ENCODE data around the gene BIK.

The BIK gene

DNA sequence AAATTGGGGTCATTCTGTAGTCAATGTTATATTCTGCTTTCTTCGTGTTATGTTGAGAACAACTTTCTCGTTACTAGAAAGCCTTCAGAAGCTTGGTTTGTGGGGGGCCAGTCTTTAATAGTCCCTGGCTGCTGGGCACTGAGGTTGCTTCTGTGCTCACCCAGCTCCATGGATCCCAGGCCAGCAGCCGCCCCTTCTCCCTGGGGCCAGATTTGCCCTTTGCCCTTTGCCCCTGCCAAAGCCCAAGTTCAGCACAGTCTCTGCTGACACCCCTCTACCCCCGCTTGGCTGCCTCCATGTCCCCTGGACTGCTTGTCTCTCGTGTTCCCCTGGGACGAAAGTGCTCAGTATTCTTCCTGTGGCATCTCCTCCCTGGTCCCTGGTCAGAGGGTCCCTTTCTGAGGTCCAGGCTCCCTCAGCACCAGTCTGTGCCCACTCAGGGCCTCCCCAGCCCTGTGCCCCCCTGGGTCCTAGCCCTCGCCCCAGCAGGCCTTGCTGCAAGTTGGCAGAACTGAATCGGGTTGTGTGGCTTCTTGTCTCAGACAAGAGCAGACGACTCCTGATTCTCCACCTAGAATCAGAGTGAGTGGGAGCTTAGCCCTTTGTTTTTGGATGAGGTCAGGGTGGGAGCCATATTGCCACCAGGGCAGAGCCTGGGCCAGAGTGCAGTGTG is 47.5 kb downstream of the BIK start:
- H3K27me3 ChIP-seq (ENCODE audit: insufficient read depth, low read length) = no peaks in the 10 kb centered on the region
- no peak overlapping the region for H2AFZ ChIP-seq (ENCODE audit: insufficient read depth, low read length, poor library complexity)
- H4K91ac ChIP-seq (ENCODE audit: low read depth, low read length) = no peak overlapping the region
- peaks cover 1% of the 10 kb centered on the region for H3K9me3 ChIP-seq (ENCODE audit: insufficient read depth, low read depth, low read length)
- no peak overlapping the region for H3K9ac ChIP-seq (ENCODE audit: low read length)
- H3K23ac ChIP-seq (ENCODE audit: low read length) = no peak overlapping the region
- no peak overlapping the region for H2BK12ac ChIP-seq (ENCODE audit: low read length)
- no peak overlapping the region for H3K4me2 ChIP-seq (ENCODE audit: low read length)
- H2BK5ac ChIP-seq (ENCODE audit: low read depth, low read length, poor library complexity) = no peak overlapping the region
- H3K36me3 ChIP-seq (ENCODE audit: control insufficient read depth in 1 of 2, insufficient read depth in 2 of 2, low read length in 2 of 2) = no peaks in the 10 kb centered on the region
- no peak overlapping the region for H4K8ac ChIP-seq (ENCODE audit: low read depth, low read length)
- no peak overlapping the region for H3K4ac ChIP-seq (ENCODE audit: low read depth, low read length)
- no peaks in the 10 kb centered on the region for H3K4me1 ChIP-seq (ENCODE audit: control insufficient read depth in 1 of 2, insufficient read depth in 2 of 2, low read length in 2 of 2)
- no peak overlapping the region for H3K14ac ChIP-seq (ENCODE audit: low read length)
- H3K79me2 ChIP-seq (ENCODE audit: control insufficient read depth, insufficient read depth, low read length, poor library complexity) = no peaks in the 10 kb centered on the region
- no peak overlapping the region for H2BK120ac ChIP-seq (ENCODE audit: insufficient read depth, low read length, poor library complexity)
- H3K27ac ChIP-seq (ENCODE audit: low read depth, low read length) = no peak overlapping the region
- no CpG with 5 or more reads among the region's 9 CpGs for WGBS (ENCODE audit: extremely low coverage, insufficient coverage, insufficient read length)
- H3K79me1 ChIP-seq (ENCODE audit: low read length) = no peaks in the 10 kb centered on the region
- H3K18ac ChIP-seq (ENCODE audit: low read length) = no peak overlapping the region
- no peak overlapping the region for H4K12ac ChIP-seq (ENCODE audit: low read depth, low read length)
- H3K4me3 ChIP-seq (ENCODE audit: low read depth, low read length) = no peak overlapping the region
- no peak overlapping the region for H2AK5ac ChIP-seq (ENCODE audit: low read length)
- no peak for DNase-seq

- Histone ChIP-seq H3K79me1 (ENCODE audit: low read length) (no peaks in the 10 kb centered on the region), H3K9me3 (ENCODE audit: insufficient read depth, low read depth, low read length) (peaks cover 1% of the 10 kb centered on the region), H2BK12ac (ENCODE audit: low read length) (no peak overlapping the region), H3K27ac (ENCODE audit: low read depth, low read length) (no peak overlapping the region), H3K9ac (ENCODE audit: low read length) (no peak overlapping the region), H3K79me2 (ENCODE audit: control insufficient read depth, insufficient read depth, low read length, poor library complexity) (no peaks in the 10 kb centered on the region), H2BK120ac (ENCODE audit: insufficient read depth, low read length, poor library complexity) (no peak overlapping the region), H4K12ac (ENCODE audit: low read depth, low read length) (no peak overlapping the region), H4K91ac (ENCODE audit: low read depth, low read length) (no peak overlapping the region), H3K4me1 (ENCODE audit: control insufficient read depth in 1 of 2, insufficient read depth in 2 of 2, low read length in 2 of 2) (no peaks in the 10 kb centered on the region), H4K8ac (ENCODE audit: low read depth, low read length) (no peak overlapping the region), H3K4me3 (ENCODE audit: low read depth, low read length) (no peak overlapping the region), H3K27me3 (ENCODE audit: insufficient read depth, low read length) (no peaks in the 10 kb centered on the region), H2AK5ac (ENCODE audit: low read length) (no peak overlapping the region), H3K36me3 (ENCODE audit: control insufficient read depth in 1 of 2, insufficient read depth in 2 of 2, low read length in 2 of 2) (no peaks in the 10 kb centered on the region), H3K4me2 (ENCODE audit: low read length) (no peak overlapping the region), H2BK5ac (ENCODE audit: low read depth, low read length, poor library complexity) (no peak overlapping the region), H3K23ac (ENCODE audit: low read length) (no peak overlapping the region), H2AFZ (ENCODE audit: insufficient read depth, low read length, poor library complexity) (no peak overlapping the region), H3K18ac (ENCODE audit: low read length) (no peak overlapping the region), H3K14ac (ENCODE audit: low read length) (no peak overlapping the region), H3K4ac (ENCODE audit: low read depth, low read length) (no peak overlapping the region)
- DNase-seq = no peak
- WGBS (ENCODE audit: extremely low coverage, insufficient coverage, insufficient read length) = no CpG with 5 or more reads among the region's 24 CpGs
Observed at GRCh38 chr22:43158778-43159483, 48.4 kb downstream of the BIK start.

DNA sequence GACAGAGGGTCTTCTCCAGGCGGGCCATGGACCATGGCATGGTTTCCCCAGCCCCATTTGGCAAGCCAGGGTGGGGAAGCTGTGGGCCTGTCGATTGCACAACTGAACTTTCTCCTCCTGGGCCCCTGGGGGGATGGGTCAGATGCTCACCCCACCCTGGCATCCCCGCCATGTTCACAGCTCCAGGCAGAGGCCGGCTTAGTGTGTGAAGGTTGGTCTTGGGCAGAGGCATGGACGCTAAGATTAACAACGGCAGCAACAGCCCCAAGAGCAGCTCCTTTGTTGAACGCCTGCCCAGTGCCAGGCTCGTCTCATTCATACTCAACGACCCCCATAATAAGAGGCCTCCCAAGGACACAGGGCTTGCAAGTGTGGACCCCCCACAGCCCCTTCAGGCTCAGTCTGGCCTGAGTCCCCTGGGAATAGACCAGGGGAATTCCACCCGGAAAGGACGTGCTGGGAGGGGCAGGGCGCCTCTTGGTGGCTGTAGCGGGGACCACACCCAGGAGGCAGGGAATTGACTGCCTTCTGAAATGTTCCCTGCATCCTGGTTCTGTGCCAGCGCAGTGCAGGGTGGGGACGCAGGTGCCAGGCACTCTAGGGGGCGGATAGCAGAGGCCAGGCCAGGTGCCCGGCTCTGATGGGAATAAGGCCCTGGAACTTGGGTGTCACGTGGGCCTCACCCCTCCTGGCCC is 49.1 kb downstream of the BIK start:
- DNase-seq = no peak
- Histone ChIP-seq H3K9ac (ENCODE audit: low read length) (no peak overlapping the region), H3K23ac (ENCODE audit: low read length) (no peak overlapping the region), H3K4me3 (ENCODE audit: low read depth, low read length) (no peak overlapping the region), H3K4me2 (ENCODE audit: low read length) (no peak overlapping the region), H2BK12ac (ENCODE audit: low read length) (no peak overlapping the region), H4K12ac (ENCODE audit: low read depth, low read length) (no peak overlapping the region), H3K4me1 (ENCODE audit: control insufficient read depth in 1 of 2, insufficient read depth in 2 of 2, low read length in 2 of 2) (no peaks in the 10 kb centered on the region), H2BK5ac (ENCODE audit: low read depth, low read length, poor library complexity) (no peak overlapping the region), H3K79me2 (ENCODE audit: control insufficient read depth, insufficient read depth, low read length, poor library complexity) (no peaks in the 10 kb centered on the region), H3K27ac (ENCODE audit: low read depth, low read length) (no peak overlapping the region), H4K91ac (ENCODE audit: low read depth, low read length) (no peak overlapping the region), H2AFZ (ENCODE audit: insufficient read depth, low read length, poor library complexity) (no peak overlapping the region), H3K9me3 (ENCODE audit: insufficient read depth, low read depth, low read length) (peaks cover 1% of the 10 kb centered on the region), H4K8ac (ENCODE audit: low read depth, low read length) (no peak overlapping the region), H3K27me3 (ENCODE audit: insufficient read depth, low read length) (no peaks in the 10 kb centered on the region), H2AK5ac (ENCODE audit: low read length) (no peak overlapping the region), H2BK120ac (ENCODE audit: insufficient read depth, low read length, poor library complexity) (no peak overlapping the region), H3K4ac (ENCODE audit: low read depth, low read length) (no peak overlapping the region), H3K79me1 (ENCODE audit: low read length) (no peaks in the 10 kb centered on the region), H3K36me3 (ENCODE audit: control insufficient read depth in 1 of 2, insufficient read depth in 2 of 2, low read length in 2 of 2) (no peaks in the 10 kb centered on the region), H3K18ac (ENCODE audit: low read length) (no peak overlapping the region), H3K14ac (ENCODE audit: low read length) (no peak overlapping the region)
- WGBS (ENCODE audit: extremely low coverage, insufficient coverage, insufficient read length) = no CpG with 5 or more reads among the region's 18 CpGs

GRCh38 chr22:43160497-43161126 is 50.1 kb downstream of the BIK start:
- no peak overlapping the region for H4K91ac ChIP-seq (ENCODE audit: low read depth, low read length)
- DNase-seq = no peak
- H3K27ac ChIP-seq (ENCODE audit: low read depth, low read length) = no peak overlapping the region
- no peaks in the 10 kb centered on the region for H3K36me3 ChIP-seq (ENCODE audit: control insufficient read depth in 1 of 2, insufficient read depth in 2 of 2, low read length in 2 of 2)
- no peaks in the 10 kb centered on the region for H3K79me2 ChIP-seq (ENCODE audit: control insufficient read depth, insufficient read depth, low read length, poor library complexity)
- no peak overlapping the region for H3K23ac ChIP-seq (ENCODE audit: low read length)
- H4K8ac ChIP-seq (ENCODE audit: low read depth, low read length) = no peak overlapping the region
- H3K4ac ChIP-seq (ENCODE audit: low read depth, low read length) = no peak overlapping the region
- H2AFZ ChIP-seq (ENCODE audit: insufficient read depth, low read length, poor library complexity) = no peak overlapping the region
- no peak overlapping the region for H3K4me3 ChIP-seq (ENCODE audit: low read depth, low read length)
- no peak overlapping the region for H4K12ac ChIP-seq (ENCODE audit: low read depth, low read length)
- no peak overlapping the region for H3K4me2 ChIP-seq (ENCODE audit: low read length)
- no peak overlapping the region for H3K9ac ChIP-seq (ENCODE audit: low read length)
- no CpG with 5 or more reads among the region's 8 CpGs for WGBS (ENCODE audit: extremely low coverage, insufficient coverage, insufficient read length)
- H3K4me1 ChIP-seq (ENCODE audit: control insufficient read depth in 1 of 2, insufficient read depth in 2 of 2, low read length in 2 of 2) = no peaks in the 10 kb centered on the region
- no peak overlapping the region for H2BK12ac ChIP-seq (ENCODE audit: low read length)
- no peak overlapping the region for H3K18ac ChIP-seq (ENCODE audit: low read length)
- no peak overlapping the region for H3K14ac ChIP-seq (ENCODE audit: low read length)
- no peak overlapping the region for H2BK120ac ChIP-seq (ENCODE audit: insufficient read depth, low read length, poor library complexity)
- H2AK5ac ChIP-seq (ENCODE audit: low read length) = peak overlapping the region; percentile 26
- H2BK5ac ChIP-seq (ENCODE audit: low read depth, low read length, poor library complexity) = no peak overlapping the region
- H3K9me3 ChIP-seq (ENCODE audit: insufficient read depth, low read depth, low read length) = peaks cover 1% of the 10 kb centered on the region
- H3K27me3 ChIP-seq (ENCODE audit: insufficient read depth, low read length) = no peaks in the 10 kb centered on the region
- no peaks in the 10 kb centered on the region for H3K79me1 ChIP-seq (ENCODE audit: low read length)
